ENCODE data around the gene MAML2. TPM values are rescaled to one million over a fixed set of nuclear protein-coding genes. Genes with fewer than 3 reads are reported as not detected.

The MAML2 gene
- total RNA-seq, 4 donors from 2014 or later = 19.0 to 36.4 (median 31.4) TPM

GRCh38 chr11:96062134-96062533 is 280.9 kb downstream of the MAML2 start:
- no peak overlapping the region for H3K4me3 ChIP-seq (replicated peaks in 1 of 3)
- TF ChIP-seq CTCF (IDR thresholded peaks at IDR 0.05) (no peak), POLR2A (IDR thresholded peaks at IDR 0.05) (no peak)
- H3K27me3 ChIP-seq = no peaks in the 10 kb centered on the region
- H3K9me3 ChIP-seq = no peaks in the 10 kb centered on the region
- H3K27ac ChIP-seq = no peak overlapping the region
- no peaks in the 10 kb centered on the region for H3K36me3 ChIP-seq
- DNase-seq = no peak
- peaks cover 13 to 29% of the 10 kb centered on the region in 2 donors for H3K4me1 ChIP-seq
- intact Hi-C loops (cut with DNase I) = no loop called here

DNA sequence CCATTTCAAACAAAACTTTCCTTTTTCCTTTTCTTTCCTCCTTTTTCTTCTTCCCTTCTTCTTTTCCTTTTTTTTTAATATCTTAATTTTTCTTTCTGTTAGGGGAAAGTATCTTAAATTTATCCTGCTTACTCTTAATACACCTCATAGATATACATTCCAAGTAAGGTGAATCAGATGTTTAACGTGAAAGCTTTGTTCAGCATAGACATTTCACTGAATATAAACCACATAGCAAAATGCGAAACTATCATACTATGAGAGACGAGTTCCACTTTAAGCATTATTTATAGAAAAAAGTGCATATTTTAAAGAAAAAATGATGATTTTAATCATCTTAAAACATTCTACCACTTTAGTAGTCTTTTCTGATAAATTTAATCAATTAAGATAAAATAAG is 281.3 kb downstream of the MAML2 start:
- Histone ChIP-seq H3K36me3 (no peaks in the 10 kb centered on the region), H3K9me3 (no peaks in the 10 kb centered on the region), H3K27me3 (no peaks in the 10 kb centered on the region), H3K27ac (peak overlapping the region in 1 of 3 donors; percentile 26), H3K4me3 (replicated peaks in 1 of 3) (no peak overlapping the region), H3K4me1 (peaks cover 17 to 29% of the 10 kb centered on the region in 2 donors)
- TF ChIP-seq POLR2A (IDR thresholded peaks at IDR 0.05) = no peak
- TF ChIP-seq CTCF (IDR thresholded peaks at IDR 0.05) = no peak
- 96 to 97% methylated on average over 3 of the region's 3 CpGs for WGBS, 2 donors
- intact Hi-C loops (cut with DNase I) = no loop called here
- DNase-seq = no peak

DNA sequence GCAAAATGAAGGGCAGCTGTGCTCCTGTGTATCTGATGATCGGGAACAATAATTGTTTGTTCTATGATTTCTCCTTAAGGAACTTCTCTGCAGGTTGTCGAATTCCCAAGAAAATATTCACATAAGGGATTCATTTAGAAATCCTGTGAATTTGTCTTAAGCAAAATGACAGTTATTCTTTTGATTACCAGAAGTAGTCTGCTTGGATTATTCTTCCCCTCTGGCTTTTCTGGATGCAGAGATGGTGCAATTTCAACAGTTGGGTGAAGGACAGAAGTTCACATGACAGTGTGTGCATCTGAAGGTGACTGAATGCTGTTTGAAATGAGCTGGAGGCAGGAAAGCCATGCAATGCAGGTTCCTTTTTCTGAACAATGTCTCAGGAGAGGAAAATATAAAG is 281.9 kb downstream of the MAML2 start:
- 70% methylated on average over 2 of the region's 2 CpGs for WGBS, 2 donors

GRCh38 chr11:96057502-96057901 is 285.5 kb downstream of the MAML2 start:
- WGBS, 2 donors = 21 to 50% methylated on average over 2 of the region's 2 CpGs

More for the DNA sequence above, 281.9 kb downstream of the MAML2 start:
- Histone ChIP-seq H3K27ac (peak overlapping the region in 1 of 3 donors; percentile 26), H3K27me3 (no peaks in the 10 kb centered on the region), H3K4me1 (peaks cover 17 to 29% of the 10 kb centered on the region in 2 donors), H3K4me3 (replicated peaks in 1 of 3) (no peak overlapping the region), H3K9me3 (no peaks in the 10 kb centered on the region), H3K36me3 (no peaks in the 10 kb centered on the region)
- intact Hi-C loops (cut with DNase I) = no loop called here
- DNase-seq = no peak
- TF ChIP-seq CTCF (IDR thresholded peaks at IDR 0.05) = no peak
- no peak for TF ChIP-seq POLR2A (IDR thresholded peaks at IDR 0.05)

More at GRCh38 chr11:96057502-96057901, 285.5 kb downstream of the MAML2 start:
- Histone ChIP-seq H3K4me1 (peaks cover 27 to 44% of the 10 kb centered on the region in 2 donors), H3K4me3 (replicated peaks in 1 of 3) (no peak overlapping the region), H3K36me3 (no peaks in the 10 kb centered on the region), H3K27me3 (no peaks in the 10 kb centered on the region), H3K9me3 (no peaks in the 10 kb centered on the region), H3K27ac (peak overlapping the region; percentile 43 to 80 (median 75))
- intact Hi-C loops (cut with DNase I) = loop anchor here (5.0 kb wide), 1 partner anchor 285 kb away; the partner anchor contains the start of gene MAML2
- TF ChIP-seq POLR2A (IDR thresholded peaks at IDR 0.05) (no peak), CTCF (IDR thresholded peaks at IDR 0.05) (no peak)
- DNase-seq = no peak
